CD1c-positive myeloid dendritic cell (primary cell): Measurements from ENCODE around the gene TRAF7.
"Not testable (repeated sequence)": the region's sequence is repeated elsewhere in the genome, so short reads cannot be mapped to it uniquely, and the experiment has no call there.

Experiments used
- DNase-seq: peaks from one replicate; pipeline ENCODE4 v3.0.0-alpha.2; 2016; ENCODE audit errors: extremely low spot score

The TRAF7 gene

DNA sequence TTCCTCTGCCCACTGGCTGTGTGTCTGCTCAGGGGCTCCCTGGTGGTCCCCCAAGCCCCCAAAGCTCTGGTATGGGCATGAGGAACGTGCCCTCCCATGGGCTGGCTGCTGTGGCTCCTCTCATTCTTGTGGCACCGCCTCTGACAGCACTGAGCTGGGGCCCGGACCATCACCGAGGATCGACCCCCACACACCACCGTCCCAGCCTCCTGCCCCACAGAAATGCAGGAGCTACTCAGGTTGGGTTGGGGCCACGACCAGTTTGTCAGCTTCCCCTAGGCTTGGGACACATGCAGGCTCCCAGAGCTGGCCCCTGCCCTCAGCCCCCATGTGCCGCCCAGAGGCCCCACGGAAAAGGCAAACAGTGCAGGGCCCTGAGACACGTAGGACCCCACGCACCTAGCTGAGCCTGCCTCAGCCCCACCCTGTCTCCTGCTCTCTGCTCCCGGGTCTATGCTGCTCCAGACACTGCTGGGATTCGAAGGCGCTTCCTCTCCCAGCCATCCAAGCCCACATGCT lies 44.1 kb downstream of the TRAF7 start:
- DNase-seq, result no peak

DNA sequence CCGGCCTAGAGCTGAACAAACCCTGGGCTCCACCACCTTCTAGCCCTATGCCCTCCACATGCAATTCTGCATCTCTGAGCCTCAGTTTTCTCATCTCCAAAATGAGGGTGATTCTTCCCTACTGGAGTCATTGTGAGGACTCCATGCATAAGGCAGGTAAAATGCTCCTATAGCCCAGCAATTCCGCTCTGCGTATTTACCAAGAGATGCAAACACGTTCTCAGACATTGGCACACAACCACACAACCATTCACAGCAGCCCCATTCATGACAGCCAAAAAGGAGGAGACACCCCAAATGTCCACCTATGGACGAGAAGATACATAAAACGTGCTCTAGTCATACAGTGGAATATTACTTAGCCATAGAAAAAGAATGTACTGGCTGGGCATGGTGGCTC lies 44.7 kb downstream of the TRAF7 start:
- DNase-seq, result no peak

DNA sequence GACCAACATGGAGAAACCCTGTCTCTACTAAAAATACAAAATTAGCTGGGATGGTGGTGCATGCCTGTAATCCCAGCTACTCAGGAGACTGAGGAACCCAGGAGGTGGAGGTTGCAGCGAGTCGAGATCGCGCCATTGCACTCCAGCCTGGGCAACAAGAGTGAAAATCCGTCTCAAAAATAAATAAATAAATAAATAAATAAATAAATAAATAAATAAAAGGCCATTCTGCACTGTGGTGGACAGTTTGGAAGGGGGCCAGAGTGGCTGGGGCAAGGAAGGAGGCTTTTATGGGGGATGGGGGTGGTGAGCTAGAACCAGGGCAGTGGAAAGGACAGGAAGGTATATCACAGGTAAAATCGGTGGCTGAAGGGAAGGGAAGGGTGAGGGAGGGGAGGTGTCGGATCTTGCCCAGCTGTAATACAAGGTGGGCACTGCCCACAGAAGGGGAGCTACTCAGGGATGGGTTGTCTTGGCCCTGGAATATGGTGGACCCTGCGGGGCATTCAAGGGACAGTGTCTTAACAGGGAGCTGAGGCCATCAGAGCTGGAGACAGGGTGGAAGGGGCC lies 47.6 kb downstream of the TRAF7 start:
- not testable (repeated sequence) for DNase-seq

DNA sequence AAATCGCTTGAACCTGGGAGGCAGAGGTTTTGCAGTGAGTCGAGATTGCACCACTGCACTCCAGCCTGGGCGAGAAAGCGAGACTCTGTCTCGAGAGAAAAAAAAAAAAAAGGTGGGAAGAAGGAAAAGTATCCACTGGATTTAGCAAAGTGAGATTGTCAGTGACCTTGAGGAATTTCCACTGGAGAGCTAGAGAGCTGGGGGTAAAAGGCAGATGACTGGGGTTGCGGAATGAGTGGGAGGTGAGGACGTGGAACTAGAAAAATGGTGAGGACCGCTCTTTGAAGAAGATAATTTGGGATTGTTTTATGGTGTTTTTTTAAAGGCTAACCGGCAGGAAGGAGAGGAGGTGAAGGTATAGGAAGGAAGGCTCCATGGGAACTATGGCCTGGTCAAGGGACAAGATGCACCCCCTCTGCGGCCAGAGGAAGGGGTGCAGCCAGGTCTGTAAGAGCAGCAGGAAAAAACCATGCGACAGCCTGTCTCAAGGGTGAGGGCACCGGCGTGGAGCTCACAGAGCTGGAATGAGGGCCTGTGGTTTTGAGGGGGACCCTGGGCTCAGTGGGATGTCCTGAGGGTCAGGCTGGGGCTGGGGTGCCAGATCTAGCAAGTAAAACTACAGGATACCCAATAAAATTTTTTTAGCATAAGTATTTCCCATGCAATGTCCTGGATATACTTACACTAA lies 49.0 kb downstream of the TRAF7 start:
- peak; percentile 11 for DNase-seq

DNA sequence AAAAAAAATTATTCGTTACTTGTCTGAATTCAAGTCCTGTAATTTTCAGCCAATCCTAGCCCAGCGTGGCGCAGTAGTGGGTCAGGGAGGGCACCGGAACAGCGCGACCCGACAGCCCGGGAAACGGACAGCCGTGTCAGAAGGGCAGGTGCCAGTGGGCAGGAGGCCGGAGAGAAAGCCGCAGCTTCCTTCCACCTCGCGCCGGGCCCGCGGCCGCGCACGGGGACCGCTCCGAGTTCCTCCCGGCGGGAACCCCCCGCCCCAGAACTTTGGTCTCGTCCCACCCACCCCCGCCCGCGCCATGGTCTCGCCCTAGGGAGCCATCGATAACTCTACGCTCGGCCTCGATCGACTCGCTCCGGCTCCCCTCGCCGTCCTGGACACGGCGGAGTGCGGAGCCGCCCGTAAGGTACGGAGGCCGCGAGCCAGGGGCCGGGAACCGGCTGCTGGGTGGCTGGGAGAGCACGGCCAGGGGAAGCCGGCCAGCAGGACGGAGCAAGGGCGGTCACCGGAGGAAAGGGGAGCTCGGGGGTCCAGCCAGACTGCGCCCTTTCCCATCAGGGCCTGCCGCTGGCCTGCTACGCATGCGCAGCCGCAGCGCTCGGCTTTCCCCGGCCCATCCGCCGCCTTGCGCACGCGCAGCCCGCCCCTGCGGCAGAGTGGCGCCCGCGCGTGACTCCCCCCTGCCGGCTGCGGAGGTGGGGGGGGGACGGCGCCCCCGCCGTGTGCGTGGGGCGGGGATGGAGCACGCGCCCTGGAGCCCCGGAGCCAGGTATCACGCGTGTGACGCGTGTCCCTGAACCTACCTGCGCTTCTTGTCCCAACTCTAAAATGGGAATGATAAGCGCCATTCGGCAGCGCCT lies 49.8 kb downstream of the TRAF7 start, which contains the start of gene MLST8:
TSS of gene MLST8 (plus strand) at position 351 of the 863 bp plus-strand sequence. CDS start 632 bp downstream, outside the sequence.
- peak; percentile 95 for DNase-seq

DNA sequence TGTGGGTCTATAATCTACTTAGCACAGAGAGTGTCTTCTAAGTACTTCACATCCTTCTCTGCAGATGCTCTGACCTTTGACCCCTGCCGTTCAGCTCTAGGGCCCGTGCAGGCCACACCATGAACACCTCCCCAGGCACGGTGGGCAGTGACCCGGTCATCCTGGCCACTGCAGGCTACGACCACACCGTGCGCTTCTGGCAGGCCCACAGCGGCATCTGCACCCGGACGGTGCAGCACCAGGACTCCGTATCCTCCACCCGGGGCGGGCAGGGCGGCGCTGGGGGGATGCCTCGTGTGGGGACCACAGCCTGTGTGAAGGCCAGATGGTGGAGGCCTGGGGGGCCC lies 50.4 kb downstream of the TRAF7 start:
- no peak for DNase-seq

DNA sequence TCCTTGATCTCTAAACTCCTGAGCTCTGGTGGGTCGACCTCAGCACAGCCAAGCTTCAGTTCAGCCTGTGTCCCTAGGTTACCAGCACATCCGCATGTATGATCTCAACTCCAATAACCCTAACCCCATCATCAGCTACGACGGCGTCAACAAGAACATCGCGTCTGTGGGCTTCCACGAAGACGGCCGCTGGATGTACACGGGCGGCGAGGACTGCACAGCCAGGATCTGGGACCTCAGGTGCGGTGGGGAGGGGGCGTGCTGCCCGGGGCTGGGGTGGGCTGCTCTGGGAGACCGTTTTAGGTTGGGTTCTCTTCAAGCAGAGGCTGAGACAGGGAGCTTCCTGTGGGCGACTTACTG lies 50.8 kb downstream of the TRAF7 start:
- DNase-seq, result no peak

DNA sequence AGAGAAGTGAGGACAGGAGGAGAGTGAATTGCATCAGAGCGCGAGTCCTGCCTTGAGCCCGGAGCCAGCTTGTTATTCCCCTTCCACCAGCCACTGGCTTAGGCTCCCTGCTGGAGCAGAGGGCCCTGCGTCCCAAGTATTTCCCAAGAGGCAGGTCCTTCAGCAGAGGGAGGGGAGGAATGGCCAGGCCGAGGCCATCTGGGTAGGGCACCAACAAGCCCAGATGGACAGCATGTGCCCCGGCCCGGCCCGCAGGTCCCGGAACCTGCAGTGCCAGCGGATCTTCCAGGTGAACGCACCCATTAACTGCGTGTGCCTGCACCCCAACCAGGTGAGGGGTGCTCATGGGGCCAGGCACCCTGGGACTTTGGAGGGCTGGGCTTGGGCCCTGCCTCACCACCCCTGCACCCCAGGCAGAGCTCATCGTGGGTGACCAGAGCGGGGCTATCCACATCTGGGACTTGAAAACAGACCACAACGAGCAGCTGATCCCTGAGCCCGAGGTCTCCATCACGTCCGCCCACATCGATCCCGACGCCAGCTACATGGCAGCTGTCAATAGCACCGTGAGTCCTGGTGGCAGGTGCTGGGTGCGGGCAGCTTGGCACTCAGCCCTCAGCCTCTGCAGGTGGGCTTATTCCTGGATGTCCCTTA lies 51.3 kb downstream of the TRAF7 start:
- DNase-seq, result peak; percentile 25

DNA sequence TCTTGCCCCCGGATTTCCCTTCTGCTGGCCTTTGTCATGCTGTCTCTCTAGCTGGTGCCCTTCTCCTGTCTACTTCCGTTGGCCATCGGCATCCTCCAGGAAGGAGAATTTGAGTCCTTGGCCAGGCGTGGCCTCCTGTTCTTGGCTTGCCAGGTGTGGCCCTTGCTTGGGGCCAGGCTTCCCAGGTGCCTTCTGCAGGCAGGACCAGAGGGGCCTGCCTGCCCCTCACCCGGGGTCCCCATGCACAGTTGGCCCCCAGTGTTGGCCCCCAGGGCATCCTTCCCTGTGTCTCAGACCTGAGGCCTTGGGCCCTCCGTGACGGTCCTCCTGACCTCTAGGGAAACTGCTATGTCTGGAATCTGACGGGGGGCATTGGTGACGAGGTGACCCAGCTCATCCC lies 52.3 kb downstream of the TRAF7 start:
- DNase-seq, result no peak

DNA sequence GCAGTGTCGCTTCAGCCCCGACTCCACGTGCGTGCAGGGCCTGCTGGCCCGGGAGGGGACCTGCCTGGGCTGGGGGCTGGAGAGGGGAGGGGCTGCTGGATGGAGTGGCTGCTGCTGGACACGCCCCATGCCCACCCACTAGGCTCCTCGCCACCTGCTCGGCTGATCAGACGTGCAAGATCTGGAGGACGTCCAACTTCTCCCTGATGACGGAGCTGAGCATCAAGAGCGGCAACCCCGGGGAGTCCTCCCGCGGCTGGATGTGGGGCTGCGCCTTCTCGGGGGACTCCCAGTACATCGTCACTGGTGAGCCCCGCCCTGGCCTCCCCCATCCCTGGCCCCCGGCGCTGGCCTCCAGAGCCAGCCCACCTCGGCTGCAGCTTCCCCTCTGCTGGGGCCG lies 52.7 kb downstream of the TRAF7 start:
- no peak for DNase-seq

DNA sequence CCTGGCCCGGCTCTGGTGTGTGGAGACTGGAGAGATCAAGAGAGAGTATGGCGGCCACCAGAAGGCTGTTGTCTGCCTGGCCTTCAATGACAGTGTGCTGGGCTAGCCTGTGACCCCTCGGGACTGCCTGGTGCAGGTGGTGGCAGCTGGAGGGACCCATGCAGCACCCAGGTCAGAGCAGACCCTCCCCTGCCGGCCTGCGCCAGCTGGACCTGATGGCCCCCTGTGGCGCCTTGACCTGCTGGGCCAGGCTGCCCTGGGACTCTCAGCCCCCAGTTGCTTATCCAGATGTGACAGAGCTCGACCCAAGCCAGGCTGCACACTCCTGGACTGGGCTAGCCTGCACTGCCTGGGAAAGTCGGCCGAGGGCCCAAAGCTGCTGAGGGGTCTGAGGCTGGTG lies 53.2 kb downstream of the TRAF7 start:
- no peak for DNase-seq

DNA sequence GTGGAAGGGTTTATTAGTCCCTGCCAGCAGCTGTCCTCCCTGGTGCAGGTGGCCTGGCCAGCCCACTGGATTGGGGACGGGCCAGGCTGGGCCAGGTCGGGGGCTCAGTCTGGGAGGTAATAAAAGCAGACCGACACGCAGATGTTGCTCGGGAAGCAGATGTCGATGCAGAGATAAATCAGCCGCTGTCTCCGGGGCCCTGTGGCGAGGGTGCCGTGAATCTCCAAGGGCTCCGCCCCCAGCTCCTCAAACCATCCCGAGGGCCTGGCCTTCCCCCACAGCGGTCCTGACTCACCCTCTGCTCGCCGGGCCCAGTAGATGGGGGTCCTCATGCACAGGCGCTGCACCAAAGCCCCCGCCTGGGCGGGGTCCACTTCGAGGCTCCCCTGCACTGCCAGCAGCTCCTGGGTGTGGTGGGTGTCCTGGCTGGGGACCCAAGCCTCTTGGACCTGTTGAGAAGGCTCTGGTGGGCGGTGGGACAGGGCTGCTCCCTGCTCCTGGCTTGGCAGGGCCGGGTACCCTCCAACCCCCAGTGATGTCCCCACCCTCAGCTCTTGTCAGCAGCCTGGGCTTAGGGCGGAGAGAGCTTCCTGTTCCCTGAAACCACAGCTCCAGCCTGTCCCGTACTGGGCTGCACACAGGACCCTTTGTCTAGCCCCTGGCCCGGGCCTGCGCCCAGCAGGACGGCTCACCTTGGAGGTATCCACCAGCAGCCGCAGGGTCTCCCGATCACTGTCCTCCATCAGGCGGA lies 53.9 kb downstream of the TRAF7 start:
- no peak for DNase-seq

DNA sequence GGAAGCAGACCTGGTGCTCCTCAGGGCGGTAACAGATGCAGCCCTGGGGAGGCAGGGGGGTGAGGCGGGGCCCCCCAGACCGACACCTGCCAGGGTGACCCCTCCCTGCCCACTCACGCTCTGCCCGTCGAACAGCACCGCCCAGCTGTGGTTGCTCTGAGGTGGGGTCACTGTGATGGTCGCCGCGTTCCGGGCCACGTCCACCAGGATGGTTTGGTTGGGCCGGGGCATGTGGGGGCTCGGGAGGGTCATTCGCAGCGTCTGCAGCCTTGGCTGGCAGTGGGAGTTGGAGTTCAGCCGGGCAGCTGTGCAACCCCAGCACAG lies 54.4 kb downstream of the TRAF7 start:
- DNase-seq, result no peak

DNA sequence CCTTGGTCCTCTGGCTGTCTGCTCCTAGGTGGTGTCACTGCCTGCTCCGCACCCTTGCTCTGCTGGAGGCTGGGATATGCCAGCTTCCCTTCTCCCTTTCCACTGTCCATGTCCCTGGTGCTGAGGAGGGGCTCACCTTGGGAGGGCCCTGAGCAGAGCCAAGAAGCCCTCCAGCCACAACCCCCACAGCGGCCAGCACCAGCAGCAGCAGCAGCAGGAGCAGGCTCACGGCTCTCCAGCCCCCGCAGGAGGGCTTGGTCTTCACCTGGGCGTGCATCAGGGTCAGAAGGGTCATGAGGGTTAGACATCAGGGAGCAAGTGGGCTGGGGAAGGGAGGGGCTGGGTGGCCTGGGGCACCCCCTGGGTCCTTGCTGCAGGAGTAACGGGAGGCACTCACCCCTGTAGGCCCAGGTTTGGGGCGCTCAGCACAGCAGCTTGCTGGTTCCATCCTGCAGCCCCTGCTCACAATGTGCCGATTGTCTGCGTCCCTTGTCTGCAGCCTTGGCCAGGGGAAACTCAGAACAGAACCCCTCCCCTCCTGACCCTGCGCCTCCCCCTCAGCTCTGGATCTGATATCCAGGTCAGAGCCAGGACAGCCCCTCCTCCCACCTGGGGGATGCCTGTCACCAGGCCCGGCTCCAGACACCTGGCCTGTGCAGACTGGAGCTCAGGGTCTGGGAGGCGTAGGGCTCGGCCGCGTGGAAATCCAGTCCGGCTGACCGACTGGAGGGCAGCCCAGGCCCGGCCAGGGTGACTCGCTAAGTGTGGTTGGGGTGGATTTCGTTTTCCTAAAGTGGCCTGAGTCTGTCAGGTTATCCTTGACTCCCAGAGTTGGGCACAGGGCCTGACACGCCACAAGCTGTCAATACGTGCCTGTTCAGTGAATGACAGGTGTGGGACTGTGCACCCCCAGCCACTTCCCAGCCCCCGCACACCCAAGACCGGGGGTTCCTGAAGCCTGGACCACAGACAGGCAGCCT lies 55.1 kb downstream of the TRAF7 start, which contains the start of gene BRICD5:
TSS of gene BRICD5 (minus strand) at position 478 of the 980 bp plus-strand sequence. CDS start at position 448, 30 bp downstream.
- no peak for DNase-seq

DNA sequence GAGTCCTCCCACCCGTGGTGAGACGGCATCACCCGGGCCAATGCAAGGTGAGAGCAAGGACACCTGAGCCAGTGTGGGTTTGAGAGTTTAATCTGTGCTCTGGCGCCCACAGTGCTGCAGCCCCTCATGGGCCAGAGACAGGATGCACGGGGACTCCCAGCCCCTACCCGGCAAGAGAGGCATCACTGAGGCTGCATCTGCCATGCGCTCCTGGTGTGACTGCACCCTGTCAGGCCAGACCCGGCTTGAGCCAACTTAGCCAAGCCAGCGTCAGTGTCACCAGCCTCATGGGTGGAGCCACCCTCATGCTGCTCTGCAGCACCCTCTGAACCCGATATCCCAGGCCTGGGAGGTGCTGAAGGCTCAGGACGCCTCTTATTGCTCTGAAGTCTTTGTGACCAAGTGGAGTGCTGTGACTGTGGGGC lies 56.4 kb downstream of the TRAF7 start:
- DNase-seq, result no peak

DNA sequence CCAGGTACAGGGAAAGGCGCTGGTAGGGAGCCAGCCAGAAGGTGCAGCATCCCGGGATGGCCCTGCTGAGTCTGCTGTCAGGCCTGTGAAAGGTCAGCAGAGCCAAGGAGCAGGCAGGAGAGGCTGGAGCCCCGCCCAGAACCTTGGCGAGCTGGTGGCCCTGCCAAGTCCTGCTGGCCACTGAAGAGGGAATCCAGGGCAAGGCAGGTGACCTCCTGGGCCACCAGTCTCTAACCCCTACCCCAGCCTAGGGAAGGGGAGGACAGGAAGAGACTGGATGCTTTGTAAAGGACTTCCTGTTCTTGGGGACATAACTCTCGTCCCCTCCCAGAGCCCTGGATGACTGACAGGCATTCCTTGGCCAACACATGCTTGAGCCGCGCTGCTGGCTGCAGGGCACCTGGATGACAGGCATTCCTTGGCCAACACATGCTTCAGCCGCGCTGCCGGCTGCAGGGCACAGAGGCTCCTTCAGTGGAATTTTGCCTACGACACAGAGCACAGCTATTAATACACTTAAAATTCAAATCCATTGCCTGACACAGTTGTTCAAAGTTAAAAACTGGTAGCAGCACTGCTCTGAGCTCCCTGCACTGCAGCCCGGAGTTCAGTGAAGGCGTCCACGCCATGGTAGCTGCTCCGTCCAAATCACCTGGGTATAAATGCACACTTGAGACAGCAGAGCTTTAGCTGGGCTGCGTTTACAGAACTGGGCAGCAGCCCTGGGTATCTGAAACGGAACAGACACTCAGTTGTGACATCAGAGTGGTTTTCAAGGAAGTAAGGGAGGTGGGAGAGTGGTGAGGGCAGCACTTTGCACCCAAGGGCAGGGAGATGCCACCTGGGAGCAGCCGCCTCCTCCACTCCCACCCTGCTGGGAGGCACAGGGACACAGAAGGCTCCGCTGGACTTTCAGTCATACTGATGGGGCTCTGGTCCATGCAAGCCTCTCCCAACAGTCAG lies 57.1 kb downstream of the TRAF7 start:
- peak; percentile 63 for DNase-seq

DNA sequence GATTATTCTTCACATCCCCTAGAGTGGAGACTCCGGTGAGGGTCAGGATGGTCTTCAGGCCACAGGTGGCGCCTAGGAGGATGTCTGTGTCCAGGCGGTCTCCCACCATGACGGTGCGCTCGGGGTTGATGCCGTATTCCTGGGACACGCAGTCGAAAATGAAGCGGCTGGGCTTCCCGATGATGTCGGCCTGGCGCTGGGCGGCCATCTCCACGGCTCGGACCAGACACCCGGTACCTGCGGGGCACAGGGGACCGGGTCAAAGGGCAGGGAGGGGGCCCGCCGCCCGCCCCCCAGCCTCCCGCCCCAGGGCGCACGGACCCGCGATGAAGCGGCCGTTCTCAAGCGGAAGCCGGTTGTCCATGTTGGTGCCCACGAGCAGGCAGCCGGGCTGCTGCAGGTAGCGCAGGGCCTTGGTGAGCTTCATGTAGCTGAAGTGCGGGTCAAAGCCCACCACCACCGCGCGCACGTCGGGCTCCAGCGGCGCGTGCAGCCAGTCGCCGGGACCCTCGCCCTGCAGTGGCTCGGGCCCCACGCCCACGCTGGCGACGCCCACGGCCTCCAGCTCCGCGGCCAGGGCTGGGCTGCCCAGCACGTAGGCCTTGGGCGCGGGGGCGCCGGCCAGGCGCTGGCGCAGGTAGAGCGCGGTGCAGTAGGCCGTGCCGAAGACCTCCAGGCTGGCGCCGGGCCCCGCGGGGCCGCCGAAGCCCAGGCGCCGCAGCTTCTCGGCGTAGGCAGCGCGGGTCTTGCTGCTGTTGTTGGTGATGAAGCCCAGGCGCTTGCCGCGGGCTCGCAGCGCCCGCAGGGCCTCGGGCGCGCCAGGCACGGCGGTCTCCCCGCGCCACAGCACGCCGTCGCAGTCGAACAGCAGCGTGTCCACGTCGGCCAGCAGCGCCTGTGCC lies 58.5 kb downstream of the TRAF7 start:
- DNase-seq, result peak; percentile 15

DNA sequence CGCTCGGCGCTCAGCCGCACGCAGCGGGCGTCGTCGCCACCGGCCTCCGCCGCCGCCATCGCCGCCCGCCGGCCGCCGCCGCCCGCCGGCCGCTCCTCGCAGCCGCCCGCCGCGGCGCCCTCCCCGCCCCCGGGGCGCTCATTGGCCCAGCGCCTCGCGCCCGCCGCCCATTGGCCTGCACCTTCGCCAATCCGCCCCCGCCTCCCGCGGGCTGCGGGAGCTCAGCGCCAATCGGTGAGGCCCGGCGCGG lies 59.1 kb downstream of the TRAF7 start, which contains the start of gene PGP:
TSS of gene PGP (minus strand) at position 122 of the 250 bp plus-strand sequence. CDS start at position 59, 63 bp downstream.
- no peak for DNase-seq
